Prostate gland (tissue), 2 donors: ENCODE results near the gene POLE2. TPM values are rescaled to one million over a fixed set of nuclear protein-coding genes. Genes with fewer than 3 reads are reported as not detected.

Experiments
- DNase-seq: peaks from one replicate; pipeline ENCODE4 v3.0.0-alpha.2; 2019; ENCODE audit warnings: low spot score
- H3K27ac ChIP-seq, 2 donors: fragments of 200-600 bp; sonication (generic); 2 replicates each; pipeline ENCODE4 v1.5.1; 2017 to 2019
- H3K27me3 ChIP-seq: fragments of 200-600 bp; sonication (generic); replicated peaks from 2 replicates; pipeline ENCODE4 v1.5.1; 2019; ENCODE audit not compliant: insufficient read depth
- H3K36me3 ChIP-seq, 2 donors: fragments of 200-600 bp; sonication (generic); 1 replicate in 1 of 2; 2 replicates in 1 of 2; pipeline versions ENCODE4 v1.5.1 to v1.8.1; 2017 to 2019
- H3K4me1 ChIP-seq: fragments of 200-600 bp; sonication (generic); replicated peaks from 2 replicates; pipeline ENCODE4 v1.5.1; 2019
- H3K4me3 ChIP-seq, 2 donors: fragments of 200-600 bp; sonication (generic); 2 replicates each; pipeline ENCODE4 v1.5.1; 2017 to 2019
- H3K9me3 ChIP-seq: fragments of 200-600 bp; sonication (generic); 2 replicates; pipeline ENCODE4 v1.5.1; 2017
- CTCF ChIP-seq, 4 experiments: fragments of 200-600 bp in 2 of 4; fragments of 450-650 bp in 2 of 4; sonication (generic) in 2 of 4; IDR thresholded peaks; 1 replicate in 3 of 4; 2 replicates in 1 of 4; pipeline ENCODE4 v1.5.1; 2016 to 2019; ENCODE audit warnings: antibody characterized with exemption in 4 of 4, mild to moderate bottlenecking in 2 of 4, moderate library complexity in 2 of 4
- POLR2A ChIP-seq: fragments of 450-650 bp; IDR thresholded peaks from one replicate; pipeline ENCODE4 v1.6.1; 2016; ENCODE audit warnings: antibody characterized with exemption, mild to moderate bottlenecking
- POLR2AphosphoS5 ChIP-seq: sonication (generic); formaldehyde crosslinking; IDR thresholded peaks from one replicate; pipeline ENCODE4 v1.6.1; 2017; ENCODE audit warnings: antibody characterized with exemption
- WGBS: methylation state at CpG from one replicate; pipeline ENCODE4 v1.1.5; 2018; 5-methylcytosine and 5-hydroxymethylcytosine counted together
- intact Hi-C: fragments of 100-400 bp; cut with DNase I; formaldehyde crosslinking; loops from one replicate; pipeline ENCODE4 v1.14.2; 2022
- total RNA-seq, 2 donors: library from RNA; depleted of rRNA; stranded (reverse); fragments of >200 nt; gene quantifications; one replicate each; pipeline ENCODE4 v1.1.0, GENCODE V29; 2016

POLE2 gene
- total RNA-seq, 2 donors from 2014 or later, result 3.2 to 5.8 TPM

DNA sequence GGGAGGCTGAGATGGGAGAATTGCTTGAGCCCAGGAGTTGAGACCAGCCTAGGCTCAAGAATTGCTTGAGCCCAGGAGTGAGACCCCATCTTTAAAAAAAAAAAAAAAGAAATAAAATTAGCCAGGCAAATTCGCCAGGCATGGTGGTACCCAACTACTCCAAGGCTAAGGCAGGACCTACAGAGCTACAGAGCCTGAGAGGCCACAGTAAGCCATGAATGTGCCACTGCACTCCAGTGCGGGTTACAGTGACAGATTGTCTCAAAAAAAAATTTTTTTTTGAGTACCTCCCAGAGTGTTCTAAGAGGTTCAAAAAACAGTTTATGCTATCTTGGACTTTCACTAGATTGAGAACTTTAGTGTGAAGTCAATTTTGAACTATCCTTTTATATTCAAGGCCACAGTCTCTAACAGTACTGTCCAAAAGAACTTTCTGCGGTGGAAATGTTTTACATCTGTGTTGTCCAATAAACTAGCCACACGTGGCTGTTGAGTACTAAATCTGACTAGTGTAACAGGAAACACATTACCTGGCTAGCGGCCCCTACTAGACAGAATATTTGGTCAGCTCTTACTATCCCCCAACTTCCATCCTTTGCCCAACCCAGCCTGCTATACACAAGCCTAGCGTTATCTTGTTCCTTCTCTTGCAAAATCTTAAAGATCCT lies 70.0 kb downstream of the POLE2 start:
- Histone ChIP-seq H3K9me3 (no peaks in the 10 kb centered on the region), H3K36me3 (no peaks in the 10 kb centered on the region), H3K27me3 (no peaks in the 10 kb centered on the region), H3K4me1 (no peaks in the 10 kb centered on the region), H3K27ac (no peak overlapping the region), H3K4me3 (no peak overlapping the region)
- intact Hi-C loops, result no loop called here
- TF ChIP-seq POLR2A (no peak), CTCF (IDR thresholded peaks at IDR 0.05) (no peak), POLR2AphosphoS5 (no peak)
- no peak for DNase-seq
- 82% methylated on average over 6 of the region's 6 CpGs for WGBS

- no peaks in the 10 kb centered on the region for H3K9me3 ChIP-seq
- DNase-seq, result no peak
- no peak overlapping the region for H3K27ac ChIP-seq
- WGBS, result 86% methylated on average over 6 of the region's 6 CpGs
- H3K27me3 ChIP-seq, result no peaks in the 10 kb centered on the region
- intact Hi-C loops, result no loop called here
- no peaks in the 10 kb centered on the region for H3K36me3 ChIP-seq
- no peaks in the 10 kb centered on the region for H3K4me1 ChIP-seq
- TF ChIP-seq POLR2AphosphoS5, result no peak
- TF ChIP-seq POLR2A, result no peak
- no peak for TF ChIP-seq CTCF (IDR thresholded peaks at IDR 0.05)
- H3K4me3 ChIP-seq, result no peak overlapping the region
Observed at GRCh38 chr14:49615776-49616175, 72.2 kb downstream of the POLE2 start.

DNA sequence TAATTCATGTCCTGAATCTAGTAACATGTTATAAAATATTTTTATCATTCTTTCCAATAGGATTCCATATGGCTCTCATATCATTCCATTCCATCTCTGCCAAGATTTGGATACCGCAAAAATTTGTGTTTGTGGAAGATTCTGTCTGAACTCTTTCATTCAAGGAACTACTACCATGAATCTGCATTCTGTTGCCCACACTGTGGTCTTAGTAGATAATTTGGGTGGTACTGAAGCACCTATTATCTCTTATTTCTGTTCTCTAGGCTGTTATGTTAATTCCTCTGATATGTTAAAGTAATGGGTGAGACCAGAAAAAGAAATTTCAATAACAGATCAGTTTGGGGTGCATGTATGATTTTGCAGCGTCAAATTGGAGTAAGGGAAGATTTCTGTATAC lies 73.8 kb downstream of the POLE2 start:
- TF ChIP-seq POLR2AphosphoS5, result no peak
- no peak for TF ChIP-seq CTCF (IDR thresholded peaks at IDR 0.05)
- TF ChIP-seq POLR2A, result no peak
- no peak for DNase-seq
- H3K36me3 ChIP-seq, result no peaks in the 10 kb centered on the region
- H3K9me3 ChIP-seq, result no peaks in the 10 kb centered on the region
- WGBS, result 87% methylated on average over 2 of the region's 2 CpGs
- H3K27me3 ChIP-seq, result no peaks in the 10 kb centered on the region
- intact Hi-C loops, result no loop called here
- H3K27ac ChIP-seq, result no peak overlapping the region
- no peaks in the 10 kb centered on the region for H3K4me1 ChIP-seq
- H3K4me3 ChIP-seq, result no peak overlapping the region

DNA sequence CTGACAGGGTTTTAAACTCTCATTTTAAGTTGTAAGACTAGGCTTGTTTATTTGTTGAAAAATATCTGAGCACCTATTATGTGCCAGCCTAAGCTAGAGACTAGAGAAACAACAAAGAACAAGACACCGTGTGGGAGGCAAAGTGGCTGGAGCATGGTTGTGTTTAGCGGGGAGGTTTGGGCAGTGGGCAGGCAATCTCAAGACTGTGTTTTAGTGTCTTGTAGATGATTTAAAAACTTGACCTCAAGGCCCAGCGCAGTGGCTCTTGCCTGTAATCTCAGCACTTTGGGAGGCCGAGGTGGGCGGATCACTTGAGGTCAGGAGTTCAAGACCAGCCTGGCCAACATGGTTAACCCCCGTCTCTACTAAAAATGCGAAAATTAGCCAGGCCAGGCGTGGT lies 75.3 kb downstream of the POLE2 start:
- Histone ChIP-seq H3K9me3 (no peaks in the 10 kb centered on the region), H3K4me3 (no peak overlapping the region), H3K36me3 (no peaks in the 10 kb centered on the region), H3K27ac (no peak overlapping the region), H3K27me3 (no peaks in the 10 kb centered on the region), H3K4me1 (no peaks in the 10 kb centered on the region)
- TF ChIP-seq POLR2AphosphoS5, result no peak
- TF ChIP-seq CTCF (IDR thresholded peaks at IDR 0.05), result no peak
- no peak for TF ChIP-seq POLR2A
- intact Hi-C loops, result no loop called here
- DNase-seq, result no peak
- 94% methylated on average over 8 of the region's 8 CpGs for WGBS

GRCh38 chr14:49612251-49612650 lies 75.8 kb downstream of the POLE2 start:
- no peak for DNase-seq
- no peaks in the 10 kb centered on the region for H3K9me3 ChIP-seq
- 91% methylated on average over 4 of the region's 4 CpGs for WGBS
- TF ChIP-seq POLR2A (no peak), POLR2AphosphoS5 (no peak), CTCF (IDR thresholded peaks at IDR 0.05) (no peak)
- H3K36me3 ChIP-seq, result no peaks in the 10 kb centered on the region
- H3K27me3 ChIP-seq, result no peaks in the 10 kb centered on the region
- H3K4me1 ChIP-seq, result no peaks in the 10 kb centered on the region
- no peak overlapping the region for H3K27ac ChIP-seq
- intact Hi-C loops, result no loop called here
- H3K4me3 ChIP-seq, result no peak overlapping the region
